HG02759 (cell line): ENCODE measurements around the gene NEUROG1.
"Not testable (repeated sequence)": the region's sequence is repeated elsewhere in the genome, so short reads cannot be mapped to it uniquely, and the experiment has no call there.

ENCODE experiments used
- ATAC-seq: cut with Tn5 transposase; IDR thresholded peaks from one replicate; pipeline ENCODE4 v1.9.1; 2021; ENCODE audit warnings: mild to moderate bottlenecking, moderate library complexity; ENCODE audit not compliant: unreplicated experiment

NEUROG1 gene

GRCh38 chr5:135497971-135498636 lies 37.7 kb downstream of the NEUROG1 start:
- ATAC-seq = no peak

DNA sequence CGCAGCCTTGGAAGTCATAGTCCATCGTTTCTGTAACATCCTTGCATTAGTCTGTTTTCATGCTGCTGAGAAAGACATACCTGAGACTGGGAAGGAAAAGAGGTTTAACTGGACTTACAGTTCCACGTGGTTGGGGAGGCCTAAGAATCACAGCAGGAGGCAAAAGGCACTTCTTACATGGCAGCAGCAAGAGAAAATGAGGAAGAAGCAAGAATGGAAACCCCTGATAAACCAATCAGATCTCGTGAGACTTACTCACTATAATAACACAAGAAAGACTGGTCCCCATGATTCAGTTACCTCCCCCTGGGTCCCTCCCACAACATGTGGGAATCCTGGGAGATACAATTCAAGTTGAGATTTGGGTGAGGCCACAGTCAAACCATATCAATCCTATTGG lies 40.2 kb downstream of the NEUROG1 start:
- ATAC-seq = not testable (repeated sequence)

- ATAC-seq = no peak
These were observed 41.6 kb downstream of the NEUROG1 start for GRCh38 chr5:135494196-135494595.

DNA sequence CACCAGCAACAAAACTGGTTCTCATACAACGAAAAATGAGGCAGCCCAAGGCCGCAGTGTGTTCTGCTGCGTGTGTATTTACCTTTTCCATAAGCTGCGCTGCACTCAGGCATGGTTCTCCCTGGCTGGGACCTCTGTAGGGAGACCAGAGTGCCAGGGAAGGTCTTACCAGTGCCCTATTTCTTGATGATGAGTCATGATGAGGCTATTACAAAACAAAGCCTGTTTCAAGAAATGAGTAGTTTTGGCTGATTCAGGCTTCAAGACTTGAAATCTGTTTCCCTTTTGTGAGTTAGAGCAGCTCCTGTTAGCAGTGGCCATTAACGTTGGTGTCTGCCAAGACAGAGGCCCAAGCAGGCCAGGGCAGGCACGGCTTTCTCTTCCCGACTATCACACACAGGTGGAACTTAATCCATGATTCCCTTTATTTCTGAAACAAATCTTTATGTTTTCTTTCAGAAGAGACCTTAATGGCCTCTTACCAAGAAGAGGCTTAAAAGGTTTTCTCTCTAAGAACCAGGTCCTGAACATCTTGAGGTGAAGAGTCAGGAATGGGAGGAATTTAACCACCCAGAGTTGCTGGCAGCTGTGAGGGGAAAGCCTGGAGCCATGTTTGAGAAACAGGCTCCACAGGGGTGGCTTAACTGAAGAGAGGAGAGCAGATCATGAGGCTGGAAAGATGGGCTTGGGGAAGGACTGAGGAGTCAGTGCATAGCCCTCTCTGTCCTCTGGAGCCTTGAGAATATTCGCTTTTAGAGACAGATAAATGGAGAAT lies 42.2 kb downstream of the NEUROG1 start:
- no peak for ATAC-seq

DNA sequence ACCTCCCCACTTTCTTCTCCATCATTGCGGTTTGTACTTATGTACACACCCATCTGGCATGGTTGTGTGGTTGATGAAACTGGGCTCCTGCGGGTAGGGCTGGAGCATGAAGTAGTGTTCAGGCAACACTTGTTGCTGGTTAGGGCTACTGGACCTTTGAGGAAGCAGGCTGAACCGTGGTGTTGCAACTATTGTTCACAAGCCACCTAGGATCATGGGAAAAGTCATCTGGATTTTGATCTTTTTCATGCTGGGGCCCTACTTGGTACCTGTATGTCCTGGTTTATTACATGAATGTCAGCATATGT lies 43.5 kb downstream of the NEUROG1 start:
- ATAC-seq = no peak

GRCh38 chr5:135491552-135492318 lies 44.0 kb downstream of the NEUROG1 start:
- ATAC-seq = no peak

GRCh38 chr5:135491038-135491551 lies 44.7 kb downstream of the NEUROG1 start:
- no peak for ATAC-seq

DNA sequence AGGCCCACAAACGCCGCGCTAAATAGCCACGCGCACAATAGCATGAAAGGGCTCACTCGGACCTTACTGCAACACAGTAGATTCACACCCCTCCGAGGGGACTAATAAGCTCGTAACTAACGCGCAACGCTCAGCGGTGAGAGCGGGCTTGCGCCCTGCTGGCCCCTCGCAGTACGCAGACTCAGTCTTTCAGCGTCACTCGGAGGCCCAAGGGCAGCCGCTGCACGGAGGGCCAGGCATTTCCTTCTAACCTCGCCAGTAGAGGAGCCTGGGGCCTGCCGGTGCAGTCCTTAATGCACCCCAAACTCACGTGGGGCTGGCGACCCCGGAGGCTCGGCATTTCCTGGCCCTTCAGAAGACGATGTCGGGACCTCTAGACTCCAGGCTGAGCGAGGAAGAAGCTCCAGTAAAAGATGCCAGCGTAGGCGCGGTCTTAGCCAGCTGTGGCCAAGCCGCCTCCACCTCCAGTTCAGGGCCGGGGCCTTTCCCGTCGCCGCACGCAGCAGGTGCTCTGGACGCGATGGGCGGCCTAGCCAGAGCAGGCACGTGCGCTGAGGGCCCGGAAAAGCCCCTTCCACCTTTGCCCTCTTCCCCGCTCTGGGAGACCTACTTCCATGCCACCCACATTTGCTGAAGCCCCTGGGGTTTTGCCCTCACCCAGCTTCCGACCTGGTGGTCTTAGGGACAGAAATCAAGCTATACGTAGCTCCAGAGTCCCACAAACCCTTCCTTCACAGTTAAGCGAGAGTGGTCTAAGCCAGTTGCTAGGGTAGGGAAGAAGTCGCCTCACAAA lies 45.3 kb downstream of the NEUROG1 start:
- no peak for ATAC-seq

- ATAC-seq = no peak
These were observed 46.1 kb downstream of the NEUROG1 start for GRCh38 chr5:135489466-135490244.

GRCh38 chr5:135488727-135489465 lies 46.9 kb downstream of the NEUROG1 start:
- ATAC-seq = no peak

- ATAC-seq = no peak
These were observed 47.8 kb downstream of the NEUROG1 start for GRCh38 chr5:135487839-135488514.

GRCh38 chr5:135487037-135487395 lies 48.7 kb downstream of the NEUROG1 start:
- ATAC-seq = no peak

DNA sequence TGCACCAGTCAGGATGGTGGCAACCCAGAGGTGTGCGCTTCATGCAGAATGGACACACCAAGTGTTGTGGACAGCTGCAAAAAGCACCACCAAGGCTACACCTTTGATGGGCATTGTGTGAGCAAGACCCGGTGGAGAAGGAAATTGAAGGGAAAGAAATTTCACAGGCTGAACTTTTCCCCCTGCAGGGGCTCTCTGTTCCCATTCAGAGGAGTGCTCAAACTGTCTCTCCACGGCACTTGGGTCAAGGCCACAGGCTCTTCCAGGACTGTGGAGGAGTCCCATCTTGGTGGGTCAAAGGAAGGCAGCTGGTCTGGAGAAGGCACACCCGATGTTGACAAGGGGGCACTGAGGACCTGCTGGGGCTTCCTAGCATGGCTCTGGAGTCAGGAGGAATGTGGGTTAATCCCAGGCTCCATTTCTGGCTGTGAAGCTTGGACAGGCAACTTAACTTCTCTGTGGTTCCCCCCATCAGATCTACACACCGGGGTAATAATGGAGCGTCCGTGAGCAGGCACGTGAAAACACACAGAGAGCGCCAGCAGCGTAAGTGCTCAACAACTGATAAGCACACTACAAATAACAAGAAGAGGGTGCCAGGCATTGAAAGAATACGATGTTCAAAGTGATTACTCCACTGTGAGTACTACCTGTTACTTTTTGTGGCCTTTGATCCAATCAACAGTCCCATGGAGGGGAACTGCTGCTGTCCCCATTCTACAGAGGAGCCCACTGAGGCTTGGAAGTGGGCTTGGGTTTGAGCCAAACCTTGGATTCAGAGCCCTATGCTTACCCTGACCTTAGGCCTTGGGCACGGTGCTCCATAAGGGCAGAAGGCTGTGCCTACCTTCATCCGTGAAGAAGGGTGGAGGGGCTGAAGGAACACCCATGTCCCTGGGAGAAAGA lies 49.4 kb downstream of the NEUROG1 start:
- ATAC-seq = no peak

- ATAC-seq = no peak
These were observed 51.1 kb downstream of the NEUROG1 start for GRCh38 chr5:135484674-135485086.
